Activated gamma-delta T cell treated with anti-CD3 and anti-CD28 coated beads, Interleukin-2, amount 50 U/mL, for 16 hours (primary cell): Measurements from ENCODE around the gene PARD3B.

Experiments
- DNase-seq: peaks from one replicate; pipeline ENCODE4 v3.0.0-alpha.2; 2020; ENCODE audit warnings: low read depth

PARD3B gene, protein sequence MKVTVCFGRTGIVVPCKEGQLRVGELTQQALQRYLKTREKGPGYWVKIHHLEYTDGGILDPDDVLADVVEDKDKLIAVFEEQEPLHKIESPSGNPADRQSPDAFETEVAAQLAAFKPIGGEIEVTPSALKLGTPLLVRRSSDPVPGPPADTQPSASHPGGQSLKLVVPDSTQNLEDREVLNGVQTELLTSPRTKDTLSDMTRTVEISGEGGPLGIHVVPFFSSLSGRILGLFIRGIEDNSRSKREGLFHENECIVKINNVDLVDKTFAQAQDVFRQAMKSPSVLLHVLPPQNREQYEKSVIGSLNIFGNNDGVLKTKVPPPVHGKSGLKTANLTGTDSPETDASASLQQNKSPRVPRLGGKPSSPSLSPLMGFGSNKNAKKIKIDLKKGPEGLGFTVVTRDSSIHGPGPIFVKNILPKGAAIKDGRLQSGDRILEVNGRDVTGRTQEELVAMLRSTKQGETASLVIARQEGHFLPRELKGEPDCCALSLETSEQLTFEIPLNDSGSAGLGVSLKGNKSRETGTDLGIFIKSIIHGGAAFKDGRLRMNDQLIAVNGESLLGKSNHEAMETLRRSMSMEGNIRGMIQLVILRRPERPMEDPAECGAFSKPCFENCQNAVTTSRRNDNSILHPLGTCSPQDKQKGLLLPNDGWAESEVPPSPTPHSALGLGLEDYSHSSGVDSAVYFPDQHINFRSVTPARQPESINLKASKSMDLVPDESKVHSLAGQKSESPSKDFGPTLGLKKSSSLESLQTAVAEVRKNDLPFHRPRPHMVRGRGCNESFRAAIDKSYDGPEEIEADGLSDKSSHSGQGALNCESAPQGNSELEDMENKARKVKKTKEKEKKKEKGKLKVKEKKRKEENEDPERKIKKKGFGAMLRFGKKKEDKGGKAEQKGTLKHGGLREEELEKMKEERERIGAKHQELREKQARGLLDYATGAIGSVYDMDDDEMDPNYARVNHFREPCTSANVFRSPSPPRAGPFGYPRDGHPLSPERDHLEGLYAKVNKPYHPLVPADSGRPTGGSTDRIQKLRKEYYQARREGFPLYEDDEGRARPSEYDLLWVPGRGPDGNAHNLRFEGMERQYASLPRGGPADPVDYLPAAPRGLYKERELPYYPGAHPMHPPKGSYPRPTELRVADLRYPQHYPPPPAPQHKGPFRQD (N-terminal part only)

DNA sequence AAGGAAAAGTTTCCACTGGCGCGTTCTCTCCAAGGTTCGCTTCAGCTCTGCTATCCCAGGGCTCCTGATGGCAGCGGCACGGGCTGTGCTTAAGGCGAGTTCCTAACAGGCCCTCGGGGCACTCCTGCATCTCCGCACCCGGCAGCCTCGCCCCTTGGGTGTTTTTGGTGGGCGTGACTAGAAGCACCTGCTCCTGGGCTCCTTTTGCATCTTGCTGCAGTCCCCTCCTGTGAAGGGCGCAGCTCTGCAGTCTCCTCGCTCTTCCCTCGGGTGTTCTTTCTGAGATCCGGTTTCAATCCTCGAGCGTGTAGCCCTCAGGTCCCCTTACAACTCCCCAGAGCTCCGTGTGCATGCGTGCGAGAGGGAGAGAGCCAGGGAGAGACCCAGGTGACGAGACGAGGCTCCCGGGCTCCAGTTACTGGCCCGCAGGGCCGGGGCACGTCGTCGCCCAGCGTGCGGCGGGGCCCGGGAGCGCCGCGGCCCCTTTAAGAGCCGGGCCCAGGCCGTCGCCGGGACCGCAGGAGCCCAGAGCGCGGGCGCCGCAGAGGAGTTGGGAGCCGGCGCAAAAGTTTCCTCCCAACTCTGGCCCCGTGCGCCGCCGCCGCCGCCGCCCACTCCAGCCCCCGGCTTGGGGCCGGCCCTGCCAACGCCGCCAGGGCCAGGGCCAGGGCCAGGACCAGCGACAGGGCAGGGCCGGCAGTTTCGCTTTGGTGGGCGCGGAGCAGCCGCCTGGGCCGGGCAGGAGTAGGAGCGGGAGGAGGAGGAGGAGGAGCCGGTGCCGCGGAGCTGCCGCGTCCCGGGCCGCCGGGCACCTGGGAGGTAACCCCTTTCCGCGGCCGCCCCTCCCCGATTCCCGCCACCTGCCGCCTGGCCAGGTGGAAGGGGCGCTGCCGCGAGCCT is at the start of gene PARD3B:
PARD3B (plus strand) TSS at position 515 of the 900 bp plus-strand sequence. CDS start 525 bp downstream, outside the sequence.
- DNase-seq = no peak

DNA sequence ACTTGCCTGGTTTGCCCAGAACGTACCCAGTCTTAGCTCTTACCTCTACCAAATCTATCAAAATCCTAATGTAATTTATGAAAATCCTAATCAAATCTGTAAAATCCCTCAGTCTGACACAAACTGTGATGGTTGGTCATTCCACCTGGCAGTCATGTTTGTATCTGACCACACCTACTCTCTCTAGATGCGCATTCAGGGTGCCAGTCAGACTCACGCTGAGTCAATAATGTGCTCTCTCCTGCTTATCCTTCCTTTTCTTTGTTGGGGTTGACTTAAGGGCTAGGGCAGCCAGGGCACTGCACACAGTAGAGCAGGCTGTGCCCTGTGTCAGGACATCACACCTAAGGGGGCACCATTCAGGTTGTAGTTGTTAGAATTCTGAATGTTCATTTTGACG is 48.5 kb upstream of the PARD3B start:
- no peak for DNase-seq

DNA sequence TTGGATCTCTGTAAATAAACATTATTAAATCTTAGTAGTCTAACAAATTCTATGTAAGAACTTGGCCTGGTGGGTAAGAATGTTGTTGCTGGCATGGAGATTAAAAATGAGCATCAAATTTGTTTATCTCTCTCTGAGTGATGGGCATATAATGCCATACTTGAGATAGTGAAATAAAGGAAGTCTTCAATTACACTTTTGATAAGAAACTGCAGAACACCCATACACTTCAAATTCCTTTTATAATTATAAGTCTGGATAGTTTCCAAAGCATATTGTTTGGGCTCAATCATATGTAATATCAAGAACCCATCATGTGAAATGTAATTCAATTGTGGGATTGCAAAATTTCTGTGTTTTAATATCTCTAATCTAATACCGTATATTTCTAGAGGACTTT is 47.4 kb upstream of the PARD3B start:
- DNase-seq = no peak

DNA sequence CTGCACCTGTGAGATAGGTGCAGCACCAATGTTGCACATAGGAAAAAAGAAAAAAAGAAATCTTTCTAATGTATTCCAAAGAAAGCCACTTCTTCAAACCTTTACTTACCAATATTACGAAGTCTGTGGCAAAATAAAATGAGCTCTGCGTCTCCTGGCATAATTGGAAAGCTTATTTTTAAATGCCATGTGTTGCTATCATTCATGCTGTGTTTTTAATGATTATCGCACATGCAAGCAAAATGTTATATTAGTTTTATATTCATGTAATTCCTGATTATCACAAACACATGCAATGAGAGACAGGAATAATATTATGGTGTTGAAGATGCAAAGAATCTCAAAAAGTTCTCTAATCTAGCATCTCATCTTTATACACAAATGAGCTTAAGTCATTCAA is 47.0 kb upstream of the PARD3B start:
- DNase-seq = no peak

DNA sequence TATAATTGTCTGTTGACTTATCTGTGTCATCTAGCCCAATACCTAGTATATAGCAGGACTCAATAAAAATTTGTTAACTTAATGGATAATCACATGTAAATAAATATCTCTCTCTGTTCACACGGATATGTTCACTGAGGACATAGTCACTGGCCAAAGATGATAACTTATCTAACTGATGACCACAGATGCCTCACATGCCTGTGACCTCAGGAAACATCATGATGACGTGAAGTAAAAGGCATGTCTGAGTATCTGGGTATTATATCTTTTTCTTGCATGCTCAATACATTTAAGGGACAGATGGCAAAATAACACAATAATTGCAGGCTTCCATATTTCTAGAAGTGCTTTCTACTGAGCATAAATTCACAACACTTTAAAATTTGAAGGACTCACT is 41.4 kb upstream of the PARD3B start:
- DNase-seq = no peak

DNA sequence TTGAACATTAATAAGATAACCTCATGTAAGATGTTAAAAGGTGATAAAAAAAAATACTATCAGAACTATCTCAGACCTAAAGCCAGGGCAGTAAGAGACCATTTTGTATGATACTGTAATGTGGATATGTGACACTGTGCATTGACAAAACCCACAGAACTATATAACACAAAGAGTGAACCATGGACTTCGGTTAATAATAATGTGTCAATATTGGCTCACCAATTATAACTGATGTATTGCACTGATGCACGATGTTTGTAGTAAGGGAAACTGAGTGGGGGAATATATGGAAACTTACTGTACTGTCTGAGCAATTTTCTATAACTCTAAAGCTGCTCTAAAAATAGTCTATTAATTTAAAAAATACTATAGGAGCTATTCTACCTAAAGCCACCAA is 40.7 kb upstream of the PARD3B start:
- no peak for DNase-seq

DNA sequence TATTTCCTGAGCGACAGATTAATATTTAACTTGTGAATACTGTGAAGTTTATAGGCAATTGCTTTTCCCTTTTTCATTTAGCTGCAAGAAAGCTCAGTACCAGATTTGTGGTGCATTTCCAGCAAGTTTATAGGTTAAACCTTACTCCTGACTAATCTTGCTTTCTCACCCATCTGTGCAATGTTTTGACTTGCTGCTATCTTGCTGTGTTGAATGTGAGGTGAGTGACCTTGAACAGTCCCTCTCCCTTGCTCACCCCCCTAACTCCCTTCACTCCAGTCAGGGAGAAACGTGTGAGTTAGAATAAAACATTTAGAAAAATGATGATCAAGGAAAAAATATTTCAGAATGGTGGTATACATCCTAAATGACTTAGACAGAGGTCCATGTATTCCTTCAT is 39.8 kb upstream of the PARD3B start:
- DNase-seq = no peak

DNA sequence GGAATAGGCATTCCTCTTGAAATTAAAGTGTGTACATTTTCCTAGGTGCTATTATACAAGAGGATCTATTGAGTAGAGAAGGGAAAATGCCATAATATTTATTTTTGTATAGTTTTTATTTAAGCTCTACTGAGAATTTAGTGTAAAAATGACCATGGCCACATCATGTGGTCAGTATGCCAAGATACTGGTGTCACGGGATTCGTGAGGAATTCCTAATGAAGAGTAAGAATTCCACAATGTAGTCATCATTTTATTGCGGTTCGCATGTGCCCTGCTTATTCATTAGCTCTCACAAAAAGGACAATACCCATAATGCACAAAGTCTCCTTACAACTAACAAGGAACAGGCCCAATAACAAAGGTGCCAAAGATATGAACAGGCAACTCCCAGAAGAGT is 39.3 kb upstream of the PARD3B start:
- DNase-seq = no peak

DNA sequence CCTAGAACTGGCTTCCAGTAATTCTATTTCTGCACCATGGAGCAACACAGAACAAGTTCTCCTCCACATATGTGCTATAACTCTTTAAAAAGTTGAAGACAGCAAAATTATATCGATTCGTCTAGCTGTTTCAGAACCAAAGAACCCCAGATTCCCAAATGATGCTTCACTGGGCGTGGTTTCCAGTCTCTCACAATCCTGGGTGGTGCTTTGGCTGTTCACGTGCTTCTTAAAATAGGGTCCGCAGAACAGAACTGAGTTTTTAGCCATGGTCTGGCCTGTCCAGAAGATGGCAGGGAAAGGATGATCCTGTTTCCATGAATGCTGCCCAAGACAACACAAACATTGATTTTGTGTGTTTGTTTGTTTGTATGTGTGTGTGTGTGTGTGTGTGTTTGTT is 37.6 kb upstream of the PARD3B start:
- no peak for DNase-seq

DNA sequence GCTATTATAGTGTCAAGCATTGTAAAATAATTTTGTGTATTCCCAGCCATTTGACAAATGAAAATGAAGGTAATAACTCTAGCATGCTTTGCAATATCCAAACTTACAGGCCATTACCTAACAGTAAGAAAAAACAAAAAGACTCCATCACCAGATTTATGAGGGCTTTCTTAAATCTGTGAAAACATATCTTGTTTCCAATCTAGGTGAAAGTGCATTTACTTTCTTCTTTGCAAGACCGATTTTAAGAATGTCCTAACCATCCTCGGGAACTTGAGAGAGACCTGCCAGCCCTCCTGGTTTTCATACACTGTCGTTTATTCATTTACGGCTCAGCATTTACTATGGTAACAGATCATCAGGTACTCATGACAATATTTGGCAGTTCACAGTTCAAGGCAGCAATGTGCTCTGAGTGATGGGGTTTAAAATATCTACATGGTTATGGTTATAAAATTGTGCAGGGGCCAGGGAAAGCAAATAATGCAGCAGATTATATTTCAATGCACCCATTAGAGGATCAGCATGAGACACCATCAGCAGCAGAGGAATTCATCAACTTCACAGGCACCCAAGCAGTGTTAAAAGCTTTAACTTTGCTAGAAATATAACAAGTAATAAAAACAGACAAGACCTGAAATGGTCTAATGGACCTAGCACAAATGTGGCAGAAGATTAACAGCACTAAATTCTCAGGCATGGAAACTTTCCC is 34.4 kb upstream of the PARD3B start:
- DNase-seq = no peak

DNA sequence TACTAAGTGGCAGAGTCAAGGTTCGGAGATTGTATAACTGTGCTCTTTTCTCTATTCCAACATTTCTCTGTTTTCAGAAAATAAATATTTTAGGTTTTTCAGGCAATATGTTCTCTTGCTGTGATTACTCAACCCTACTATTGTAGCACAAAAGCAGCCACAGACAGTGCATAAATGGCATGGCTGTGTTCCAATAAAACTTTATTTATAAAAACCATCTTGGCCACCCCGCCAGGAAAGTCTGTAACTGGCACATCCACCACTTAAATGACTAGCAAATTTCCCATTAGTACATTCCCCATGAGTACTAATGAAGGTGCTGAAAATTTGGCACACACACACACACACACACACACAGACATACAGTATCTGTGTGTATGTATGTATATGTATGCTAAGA is 30.8 kb upstream of the PARD3B start:
- no peak for DNase-seq

DNA sequence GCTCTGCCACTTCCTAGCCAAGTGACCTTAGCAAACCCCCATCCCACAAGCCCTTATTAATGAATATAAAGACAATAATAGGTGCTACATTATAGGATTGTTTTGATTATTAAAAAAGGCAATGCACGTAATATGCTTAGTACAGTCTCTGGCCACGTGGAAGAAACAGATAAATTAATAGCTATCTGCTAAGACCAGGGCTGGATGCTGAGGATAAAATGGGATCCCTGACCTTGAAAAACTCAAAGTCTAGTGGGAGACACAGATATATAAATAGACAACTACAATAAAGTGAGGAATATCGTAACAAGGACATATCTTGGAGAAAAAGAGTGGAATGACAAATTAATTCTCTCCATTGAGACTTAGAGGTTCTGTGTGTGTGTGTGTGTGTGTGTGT is 29.9 kb upstream of the PARD3B start:
- DNase-seq = no peak

DNA sequence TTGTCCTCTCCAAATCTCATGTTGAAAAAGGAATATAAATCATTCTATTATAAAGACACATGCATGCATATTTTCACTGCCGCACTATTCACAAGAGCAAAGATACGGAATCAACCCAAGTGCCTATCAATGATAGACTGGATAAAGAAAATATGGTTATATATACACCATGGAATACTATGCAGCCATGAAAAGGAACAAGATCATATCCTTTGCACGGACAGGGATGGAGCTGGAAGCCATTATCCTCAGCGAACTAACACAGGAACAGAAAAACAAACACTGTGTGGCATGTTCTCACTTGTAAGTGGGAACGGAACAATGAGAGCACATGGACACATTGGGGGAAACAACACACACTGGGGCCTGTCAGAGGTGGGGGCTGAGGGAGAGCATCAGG is 28.1 kb upstream of the PARD3B start:
- DNase-seq = no peak

DNA sequence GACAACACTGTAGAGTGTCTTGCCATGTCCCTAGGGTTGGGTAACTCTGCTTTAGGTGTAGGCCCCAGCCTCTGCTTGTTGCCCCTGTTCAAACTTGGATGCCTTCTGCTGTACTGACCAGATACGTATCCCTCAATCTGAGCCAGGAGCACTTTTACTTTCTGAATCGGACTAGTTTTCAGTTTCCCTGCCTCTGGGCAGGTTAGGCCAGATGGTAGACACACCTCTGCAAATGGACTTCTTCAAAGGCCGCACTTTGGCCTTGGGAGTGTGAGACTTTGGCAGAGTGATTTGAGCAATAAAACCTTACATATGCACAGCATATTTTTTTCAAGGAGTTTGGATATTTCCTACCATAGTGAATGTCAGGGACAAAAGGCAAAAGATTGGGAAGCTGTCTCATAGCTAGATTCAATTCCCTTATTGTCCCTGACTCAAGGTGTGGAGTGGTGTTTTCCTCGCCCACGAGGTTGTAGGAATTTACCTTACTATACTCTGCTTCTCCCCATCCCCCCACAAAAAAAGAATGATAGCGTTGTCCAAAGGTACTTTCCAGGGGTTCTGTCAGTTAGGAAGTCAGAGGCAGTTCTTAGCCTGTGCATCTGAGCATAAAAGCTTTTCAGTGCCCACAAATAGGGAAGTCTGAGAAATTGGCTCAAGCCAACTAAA is 15.3 kb upstream of the PARD3B start:
- DNase-seq = no peak

DNA sequence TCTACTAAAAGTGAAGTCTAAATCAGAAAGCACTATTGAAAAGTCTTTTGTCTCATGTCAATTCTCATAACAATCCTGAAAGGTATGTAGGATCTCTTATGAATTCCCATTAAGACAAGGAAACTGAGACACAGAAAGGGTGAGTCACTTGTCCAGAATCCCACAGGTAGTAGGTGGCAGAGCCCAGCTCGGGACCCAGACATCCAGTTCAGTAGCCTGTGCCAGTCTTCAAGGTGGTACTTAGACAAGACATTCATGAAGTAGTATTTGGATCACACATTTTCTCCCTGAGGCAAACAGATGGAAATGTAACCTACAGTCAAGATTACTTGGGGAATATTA is 14.8 kb upstream of the PARD3B start:
- no peak for DNase-seq

DNA sequence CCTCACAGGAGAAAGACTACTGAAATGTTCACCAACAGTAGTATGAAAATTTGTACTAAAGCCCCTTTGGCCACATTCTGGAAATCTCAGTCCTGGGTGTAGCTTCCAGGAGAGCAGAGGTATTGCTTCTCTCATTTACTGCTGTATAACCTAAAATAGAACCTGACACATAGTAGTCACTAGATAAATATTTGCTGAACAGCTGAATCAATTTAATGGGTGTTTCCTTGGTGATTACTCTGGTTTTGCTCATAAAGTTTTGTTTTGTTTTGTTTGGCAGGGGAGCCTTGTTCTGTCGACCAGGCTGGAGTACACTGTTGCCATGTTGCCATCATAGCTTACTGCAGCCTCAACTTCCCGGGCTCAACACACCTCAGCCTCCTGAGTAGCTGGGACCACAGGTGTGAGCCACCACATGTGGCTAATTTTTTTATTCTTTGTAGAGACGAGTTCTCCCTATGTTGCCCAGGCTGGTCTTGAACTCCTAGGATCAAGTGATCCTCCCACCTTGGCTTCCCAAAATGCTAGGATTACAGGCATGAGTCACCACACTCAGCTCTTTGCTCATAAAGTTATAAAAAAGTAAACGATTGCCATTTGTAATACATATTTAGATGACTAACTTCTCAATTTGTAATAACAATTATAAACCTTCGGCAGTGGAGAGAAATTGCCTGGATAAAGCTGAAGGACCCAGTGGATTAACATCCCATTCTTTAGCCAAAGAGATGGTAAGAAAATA is 11.5 kb upstream of the PARD3B start:
- no peak for DNase-seq

DNA sequence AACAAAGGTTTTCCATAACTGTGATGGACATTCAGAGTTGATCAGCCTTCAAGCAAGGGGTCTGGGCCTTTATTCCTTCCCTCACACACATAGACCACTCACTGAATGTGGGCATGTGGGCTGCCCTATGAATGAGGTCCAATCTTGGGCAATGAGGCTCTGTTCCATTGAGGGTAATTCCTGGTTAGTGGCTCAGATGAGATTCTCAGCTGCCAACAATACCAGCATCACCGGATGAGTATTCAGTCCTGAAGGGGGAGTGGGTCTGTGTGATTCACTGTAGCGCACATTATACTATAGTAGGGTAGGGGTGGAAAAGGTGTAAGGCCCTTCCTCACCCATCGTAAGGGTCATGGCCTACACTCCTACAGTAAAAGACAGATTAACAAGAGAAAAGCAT is 9.9 kb upstream of the PARD3B start:
- no peak for DNase-seq

DNA sequence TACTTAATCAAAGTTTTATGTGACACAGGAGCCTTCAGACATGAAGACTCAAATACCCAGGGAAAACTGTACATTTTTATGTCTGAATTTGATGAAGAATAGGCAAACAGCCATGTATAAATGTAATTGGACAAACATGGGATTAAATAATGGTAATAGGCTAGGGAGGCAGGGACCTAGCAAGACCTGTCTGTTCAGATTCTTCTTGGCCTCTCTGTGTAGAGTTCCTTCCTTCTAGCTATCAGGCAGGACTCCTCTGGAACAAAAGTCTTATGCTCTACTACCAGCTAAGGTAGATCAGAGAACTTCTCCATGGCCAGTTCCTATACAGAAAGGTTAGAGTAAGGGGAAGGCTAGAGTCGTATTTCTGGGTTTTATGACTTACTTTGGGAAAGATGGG is 9.5 kb upstream of the PARD3B start:
- DNase-seq = no peak

DNA sequence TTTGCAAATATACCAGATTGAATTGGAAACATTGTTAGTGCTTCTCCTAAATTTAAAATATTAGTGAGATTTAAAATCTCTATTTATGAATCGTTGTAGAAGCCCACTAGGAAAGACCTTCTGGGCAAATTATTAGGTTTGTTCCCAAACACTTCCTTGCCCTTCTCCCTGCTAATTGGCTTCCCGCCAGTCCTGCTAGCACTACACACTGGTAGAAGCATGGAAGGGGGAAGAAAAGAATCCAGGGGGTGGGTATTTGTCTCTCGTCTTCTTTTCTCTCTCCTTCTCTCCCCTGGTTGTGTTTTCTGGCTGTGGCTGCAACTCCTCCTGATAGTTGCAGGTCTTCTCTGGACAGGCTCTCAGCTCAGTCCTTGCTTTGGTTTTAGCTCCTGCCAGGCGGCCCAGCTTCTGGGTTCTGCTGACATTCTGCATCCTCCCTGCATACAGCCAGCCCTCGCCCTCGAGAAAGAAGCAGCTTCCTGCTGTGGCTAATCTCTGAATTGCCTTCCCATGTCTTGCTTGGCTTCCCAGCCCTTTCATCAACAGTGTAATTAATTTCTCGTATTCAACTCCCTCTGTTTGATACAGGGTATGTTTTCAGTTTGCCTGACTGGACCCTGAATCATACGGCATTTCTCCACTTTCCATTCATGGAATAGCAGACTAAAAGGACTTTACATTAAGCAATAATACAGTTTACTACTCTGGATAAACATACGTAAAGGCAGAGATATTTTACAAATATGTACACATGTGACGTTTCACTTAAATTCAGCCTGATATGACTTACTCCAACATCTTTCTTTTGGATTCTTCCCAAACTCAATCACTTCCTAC is 6.9 kb upstream of the PARD3B start:
- DNase-seq = no peak
